CD4-positive, alpha-beta T cell treated with Interleukin-12 subunit alpha and Interleukin-12 subunit beta, for 1 hour (primary cell): ENCODE results near the gene PCTP.

ENCODE experiments used
- DNase-seq: peaks from one replicate; pipeline ENCODE4 v3.0.0-alpha.2; 2020

The PCTP gene

DNA sequence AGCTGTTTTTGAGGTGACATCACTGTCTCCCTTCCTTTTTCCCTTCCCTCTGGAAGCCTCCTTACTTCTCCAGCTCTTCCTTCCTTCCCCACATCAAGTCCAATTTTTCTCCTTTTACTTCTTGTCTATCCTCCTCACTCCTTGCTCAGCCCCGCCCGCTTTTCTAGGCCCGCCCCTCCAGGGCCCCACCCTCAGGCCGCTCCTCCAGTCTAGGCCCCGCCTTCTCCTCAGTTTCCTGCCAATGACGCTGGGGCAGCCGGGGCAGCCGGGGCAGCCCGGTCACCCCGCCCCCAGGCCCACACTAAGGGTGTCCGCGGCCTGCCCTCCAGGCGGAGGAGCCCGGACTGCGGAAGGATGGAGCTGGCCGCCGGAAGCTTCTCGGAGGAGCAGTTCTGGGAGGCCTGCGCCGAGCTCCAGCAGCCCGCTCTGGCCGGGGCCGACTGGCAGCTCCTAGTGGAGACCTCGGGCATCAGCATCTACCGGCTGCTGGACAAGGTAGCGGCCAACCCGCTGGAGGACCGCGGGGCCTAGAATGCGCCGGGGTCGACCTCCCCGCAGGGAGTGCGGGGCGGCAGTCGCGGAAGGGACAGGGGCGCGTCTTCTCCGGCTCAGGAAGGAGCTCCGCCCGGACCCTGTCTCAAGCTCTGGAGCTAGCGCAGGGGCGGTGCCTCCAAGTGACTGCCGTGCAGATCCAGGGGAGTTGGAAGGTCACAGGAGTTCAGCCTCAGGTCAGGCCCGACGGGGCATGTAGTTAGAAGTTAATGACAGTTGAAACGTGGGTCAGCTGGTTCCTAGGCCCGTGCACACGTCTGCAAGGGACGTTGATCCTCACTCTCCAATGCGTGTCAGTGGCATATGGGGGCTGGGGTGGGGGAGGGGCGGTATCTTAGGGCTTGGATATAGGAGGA, at the start of gene PCTP:
Gene PCTP, plus strand, starts transcription at position 302 of the 908 bp plus-strand sequence. Its CDS starts 53 bp downstream, at position 355.
- peak; percentile 84 for DNase-seq

- DNase-seq, result no peak
These were observed 48.7 kb upstream of the PCTP start for GRCh38 chr17:55702150-55702549.

DNA sequence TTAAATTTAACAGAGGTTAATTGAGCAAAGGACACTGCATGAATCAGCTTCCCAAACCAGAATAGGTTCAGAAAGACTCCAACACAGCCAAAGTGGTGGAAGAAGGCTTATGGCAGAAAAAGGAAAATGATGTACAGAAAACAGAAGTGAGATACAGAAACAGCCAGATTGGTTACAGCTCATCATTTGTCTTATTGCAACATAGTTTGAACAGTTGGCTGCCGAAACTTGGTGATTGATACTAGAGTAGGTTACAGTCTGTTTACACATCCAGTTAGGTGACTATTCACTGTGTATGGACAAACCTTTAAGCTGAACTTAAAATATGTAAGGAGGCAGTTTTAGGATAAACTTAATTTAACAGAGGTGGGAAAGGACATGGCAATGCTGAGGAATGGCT, 46.5 kb upstream of the PCTP start:
- no peak for DNase-seq

- no peak for DNase-seq
These were observed 45.0 kb upstream of the PCTP start for GRCh38 chr17:55705847-55706246.

- no peak for DNase-seq
These were observed 43.8 kb upstream of the PCTP start for GRCh38 chr17:55706808-55707773.

- DNase-seq, result no peak
These were observed 42.5 kb upstream of the PCTP start for GRCh38 chr17:55708175-55708974.

GRCh38 chr17:55709440-55709839, 41.4 kb upstream of the PCTP start:
- DNase-seq, result no peak

GRCh38 chr17:55709984-55710383, 40.9 kb upstream of the PCTP start:
- DNase-seq, result no peak

DNA sequence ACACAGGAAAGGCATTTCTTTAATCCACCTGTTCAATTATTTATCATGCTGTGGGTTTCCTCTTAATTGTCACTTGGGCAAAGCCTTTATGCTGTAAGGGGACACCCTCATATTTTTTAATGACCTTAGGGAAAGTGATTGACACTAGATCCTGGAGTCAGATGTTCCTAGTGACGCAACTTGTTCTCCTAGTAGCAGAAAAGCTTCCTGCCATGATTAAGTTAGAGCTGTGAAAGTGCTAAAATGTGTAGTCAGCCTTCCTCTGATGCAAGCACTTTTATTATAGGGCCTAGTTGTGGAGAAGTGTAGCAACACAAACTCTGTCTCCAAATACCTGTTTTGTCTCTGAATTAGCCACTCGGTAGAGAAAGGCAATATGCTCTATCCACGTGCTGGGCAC, 40.4 kb upstream of the PCTP start:
- no peak for DNase-seq

DNA sequence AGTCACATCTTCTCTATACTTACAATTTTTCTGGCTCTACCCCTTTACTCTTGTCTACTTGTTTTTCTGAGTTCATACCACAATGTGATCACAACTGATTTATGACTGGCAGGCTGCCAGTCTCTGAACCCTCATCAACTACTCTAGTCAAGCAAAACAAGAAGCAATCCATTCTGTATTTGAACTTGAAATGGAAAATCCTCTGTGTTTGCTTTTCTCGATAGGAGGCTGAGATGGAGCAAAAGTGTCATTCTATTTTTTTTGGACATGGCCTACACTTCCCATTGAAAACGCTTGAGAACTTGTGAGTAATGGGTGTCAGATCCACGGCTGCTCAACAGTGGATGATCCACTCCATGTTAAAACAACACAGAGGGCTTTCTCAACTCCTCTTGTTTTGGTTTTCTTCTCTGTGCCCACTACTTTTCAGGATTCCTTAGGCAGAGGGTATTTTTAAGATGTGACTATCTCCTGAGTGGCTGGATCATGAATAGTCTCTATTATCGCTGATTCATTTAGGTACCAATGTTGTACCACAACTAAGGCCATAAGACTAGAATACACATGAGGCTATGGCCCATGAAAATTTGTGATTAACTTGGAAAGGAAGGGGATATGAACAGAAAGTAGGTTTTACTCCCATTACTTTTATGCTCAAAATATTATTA, 39.9 kb upstream of the PCTP start:
- DNase-seq, result no peak

- DNase-seq, result no peak
These were observed 33.4 kb upstream of the PCTP start for GRCh38 chr17:55717432-55717831.

- DNase-seq, result peak; percentile 48
These were observed 32.7 kb upstream of the PCTP start for GRCh38 chr17:55717898-55718735.

- DNase-seq, result no peak
These were observed 29.7 kb upstream of the PCTP start for GRCh38 chr17:55720919-55721836.

GRCh38 chr17:55722016-55722736, 28.7 kb upstream of the PCTP start:
- DNase-seq, result no peak

GRCh38 chr17:55722742-55723487, 27.9 kb upstream of the PCTP start, which contains the start of gene TMEM100:
Gene TMEM100 (minus strand): TSS chr17:55722864. CDS start chr17:55721070, 1,794 bp downstream.
- DNase-seq, result no peak

DNA sequence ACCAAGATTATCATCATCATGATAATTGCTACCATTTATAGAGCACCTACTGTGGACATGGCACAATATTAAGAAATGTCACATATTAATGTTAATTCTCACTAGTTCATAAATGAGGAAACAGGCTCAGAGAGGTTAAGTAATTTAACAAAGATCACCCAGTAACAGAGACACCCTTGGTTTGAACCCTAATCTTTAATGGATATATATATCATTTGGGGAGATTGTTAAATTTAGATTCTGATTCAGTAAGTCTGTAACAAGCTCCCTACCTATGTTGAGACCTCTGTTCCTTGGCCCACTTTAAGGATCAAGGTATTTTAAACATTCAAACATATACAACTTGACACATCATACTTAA, 27.4 kb upstream of the PCTP start:
- DNase-seq, result no peak

DNA sequence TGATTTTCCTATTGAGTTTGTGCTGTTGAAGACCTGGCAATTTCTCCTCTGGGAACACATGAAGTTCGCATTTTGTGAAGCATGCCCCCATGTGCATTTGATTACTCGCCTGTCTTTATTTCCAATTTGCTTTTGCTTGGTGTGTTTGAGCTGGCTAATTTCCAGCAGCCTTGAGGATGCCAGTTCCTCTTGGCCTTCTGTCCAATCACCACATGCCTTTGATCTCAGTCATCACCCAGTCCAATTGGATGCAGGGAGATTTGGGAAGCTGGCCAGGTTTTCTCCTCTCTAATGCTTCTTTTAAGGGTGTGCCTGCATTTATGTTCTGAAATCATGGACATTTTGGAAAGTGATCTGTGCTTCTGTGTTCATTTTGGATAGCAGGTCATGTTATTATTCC, 24.4 kb upstream of the PCTP start:
- no peak for DNase-seq

DNA sequence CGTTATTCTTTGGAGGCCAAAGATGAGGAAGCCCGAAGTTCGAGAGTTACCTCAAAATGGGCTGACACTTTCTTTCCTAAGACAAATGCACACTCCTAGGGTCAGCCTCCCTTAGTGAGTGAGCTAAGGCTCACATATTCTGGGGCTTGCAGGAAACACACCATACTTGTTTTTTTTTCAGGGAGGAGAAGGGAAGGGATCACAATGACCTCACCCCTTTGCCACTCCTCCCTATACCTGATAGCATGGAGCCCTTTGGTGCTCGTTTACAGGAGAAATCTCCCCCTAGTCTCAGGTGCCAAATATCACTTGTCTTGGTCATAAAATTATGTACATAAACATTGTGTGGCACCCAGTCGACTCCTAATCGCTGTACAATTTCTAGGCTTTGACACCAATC, 23.6 kb upstream of the PCTP start:
- no peak for DNase-seq

DNA sequence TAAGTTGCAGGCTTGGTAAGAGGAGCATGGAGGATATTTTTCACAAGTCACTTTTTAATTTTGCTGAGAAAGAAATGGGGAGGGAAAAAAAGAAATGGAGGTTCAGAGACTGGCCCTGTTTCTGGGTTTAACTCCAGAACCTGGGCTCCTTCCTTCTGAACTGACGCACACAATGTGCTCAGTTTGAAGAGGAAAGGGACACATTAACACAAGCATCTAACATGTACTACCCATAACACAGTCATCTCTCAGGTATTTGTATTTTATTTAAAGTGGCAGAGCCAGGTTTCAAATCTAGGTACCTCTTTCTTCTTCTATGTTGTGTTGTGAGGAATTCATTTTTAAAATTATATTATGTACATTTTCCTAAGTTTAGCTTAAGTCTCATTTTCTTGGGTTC, 22.9 kb upstream of the PCTP start:
- DNase-seq, result no peak
